Measurements from ENCODE around the gene SFXN3.
"Not testable (repeated sequence)": the region's sequence is repeated elsewhere in the genome, so short reads cannot be mapped to it uniquely, and the experiment has no call there.

The SFXN3 gene

GRCh38 chr10:101016814-101017213 lies 14.2 kb upstream of the SFXN3 start:
- DNase-seq (ENCODE audit: low spot score): no peak

DNA sequence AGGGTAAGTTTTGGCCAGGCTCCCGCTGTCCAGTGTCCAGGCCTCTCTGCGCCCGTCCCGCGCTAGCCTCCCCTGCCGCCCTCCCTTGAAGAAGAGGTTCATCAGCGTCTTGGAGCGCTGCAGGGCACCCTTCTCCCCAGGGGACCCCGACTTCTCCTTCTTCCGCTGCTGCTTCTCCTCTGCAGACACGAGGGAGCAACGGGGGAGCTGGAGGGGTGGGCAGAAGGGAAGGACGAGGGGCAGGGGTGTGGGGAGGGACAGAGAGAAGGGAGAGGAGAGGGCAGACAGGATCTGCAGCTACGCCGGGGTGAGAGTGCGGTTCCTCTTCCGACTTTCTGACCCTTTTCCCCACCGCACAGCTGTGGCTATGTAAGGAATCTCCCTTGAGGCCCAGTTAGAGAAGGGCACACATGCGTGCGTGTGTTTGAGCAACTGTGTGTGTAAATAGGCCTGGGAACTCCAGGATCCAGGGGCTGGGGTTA lies 12.9 kb upstream of the SFXN3 start:
- DNase-seq (ENCODE audit: low spot score): no peak

- DNase-seq (ENCODE audit: low spot score): peak; percentile 96
These were observed 12.2 kb upstream of the SFXN3 start for GRCh38 chr10:101018600-101019439.

- DNase-seq (ENCODE audit: low spot score): no peak
These were observed 11.7 kb upstream of the SFXN3 start for GRCh38 chr10:101019440-101019703.

DNA sequence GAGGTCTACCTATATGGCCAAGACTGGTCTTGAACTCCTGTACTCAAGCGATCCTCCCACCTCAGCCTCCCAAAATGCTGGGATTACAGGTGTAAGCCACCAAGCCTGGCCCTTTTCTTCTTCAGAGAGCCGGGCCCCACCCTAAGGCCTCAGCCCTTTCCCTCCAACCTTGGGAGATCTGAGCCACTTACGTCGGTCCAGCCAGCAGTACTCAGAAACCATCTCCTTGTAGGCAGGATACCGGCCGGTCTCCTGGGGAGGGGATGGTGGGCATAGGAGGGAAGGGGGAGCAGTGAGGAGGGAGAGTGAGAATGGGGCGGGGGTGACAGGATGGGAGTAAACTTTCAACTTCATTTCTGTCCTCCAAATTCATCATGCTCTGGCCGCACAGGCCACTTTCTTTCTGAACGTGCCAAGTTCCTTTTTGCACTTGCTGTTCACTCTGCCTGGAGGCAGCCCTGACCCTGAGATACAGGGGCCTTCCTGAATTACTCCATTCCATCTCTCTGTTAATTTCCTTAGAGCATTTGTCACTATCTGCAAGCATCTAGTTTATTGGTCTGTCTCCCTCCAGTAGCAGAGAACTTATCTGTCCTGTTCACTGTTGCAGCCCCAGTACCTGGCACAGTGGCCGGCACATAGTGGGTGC lies 10.5 kb upstream of the SFXN3 start:
- no peak for DNase-seq (ENCODE audit: low spot score)

DNA sequence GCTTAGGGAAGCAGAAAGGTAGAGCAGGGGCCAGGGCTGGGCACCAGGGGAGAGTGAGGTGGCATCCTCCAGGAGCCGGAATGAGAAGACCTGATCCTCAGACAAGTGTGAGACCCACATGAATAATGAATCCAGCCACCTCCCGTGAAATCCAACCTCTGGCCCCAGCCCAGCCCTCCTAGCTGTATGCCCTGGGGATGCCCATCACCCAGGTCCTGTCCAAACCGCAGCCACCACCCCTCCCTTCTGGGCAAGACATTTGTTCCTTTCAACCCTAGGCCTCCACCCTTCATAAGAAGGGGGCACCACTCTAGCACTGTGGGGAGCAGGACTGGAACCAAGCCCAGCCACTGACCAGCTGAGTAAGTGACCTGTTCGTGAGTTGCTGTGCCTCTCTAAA lies 9.8 kb upstream of the SFXN3 start:
- DNase-seq (ENCODE audit: low spot score): no peak

DNA sequence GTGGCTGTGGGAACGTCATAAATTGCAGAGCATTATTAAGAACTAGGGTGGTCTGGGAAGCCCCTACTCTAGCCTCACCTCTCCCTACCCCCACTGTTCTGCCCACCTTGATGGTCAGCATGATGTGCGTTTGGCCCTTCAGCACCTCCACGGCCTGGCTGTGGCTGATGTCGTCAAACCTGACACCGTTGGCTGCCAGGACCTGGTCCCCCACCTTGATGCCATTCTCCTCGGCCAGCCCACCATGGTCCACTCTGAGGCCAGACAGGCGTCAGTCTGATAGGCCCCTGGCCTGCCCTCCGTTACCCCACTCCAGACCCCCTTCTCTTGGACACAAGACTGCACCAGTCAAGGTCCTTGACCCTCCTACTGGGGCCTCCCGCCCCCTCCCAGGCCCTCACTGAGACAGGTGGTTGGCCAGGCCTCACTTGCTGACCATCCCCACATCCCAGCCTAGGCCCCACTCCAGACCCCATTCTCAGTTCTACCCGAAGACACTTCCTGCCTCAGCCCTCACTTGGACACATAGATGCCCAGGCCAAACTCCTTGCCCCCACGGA lies 9.3 kb upstream of the SFXN3 start:
- no peak for DNase-seq (ENCODE audit: low spot score)

DNA sequence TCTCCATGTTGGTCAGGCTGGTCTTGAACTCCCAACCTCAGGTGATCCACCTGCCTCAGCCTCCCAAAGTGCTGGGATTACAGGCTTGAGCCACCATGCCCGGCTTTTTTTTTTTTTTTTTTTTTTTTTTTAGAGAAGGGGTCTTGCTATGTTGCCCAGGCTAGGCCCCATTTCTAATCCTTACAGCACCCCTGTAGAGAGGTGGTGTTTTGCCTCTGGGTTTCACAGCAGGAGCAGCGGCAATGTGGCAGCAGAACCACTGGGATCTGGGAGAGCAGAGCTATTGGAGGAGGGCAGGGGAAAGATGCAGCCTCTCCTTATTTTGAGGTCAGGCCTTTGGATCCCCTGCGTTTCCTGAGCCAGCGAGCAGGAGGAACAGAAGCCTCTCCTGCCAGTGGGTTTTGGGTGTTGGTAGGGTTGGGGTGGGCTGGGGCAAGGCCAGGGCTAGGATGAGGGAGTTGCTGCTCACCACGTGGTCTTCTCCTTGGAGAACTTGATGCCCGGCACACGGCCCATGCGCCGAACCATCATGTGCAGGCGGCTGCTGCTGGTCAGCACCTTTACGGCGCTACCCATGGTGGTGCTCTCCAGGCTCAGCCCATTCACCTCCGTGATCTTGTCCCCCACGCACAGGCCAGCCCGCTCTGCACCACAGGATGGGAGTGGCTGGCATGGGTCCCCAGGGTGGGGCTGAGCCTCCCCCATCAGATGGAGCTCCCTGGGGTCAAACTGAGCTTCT lies 7.9 kb upstream of the SFXN3 start:
- DNase-seq (ENCODE audit: low spot score): no peak

GRCh38 chr10:101027106-101027720 lies 3.8 kb upstream of the SFXN3 start:
- no peak for DNase-seq (ENCODE audit: low spot score)

DNA sequence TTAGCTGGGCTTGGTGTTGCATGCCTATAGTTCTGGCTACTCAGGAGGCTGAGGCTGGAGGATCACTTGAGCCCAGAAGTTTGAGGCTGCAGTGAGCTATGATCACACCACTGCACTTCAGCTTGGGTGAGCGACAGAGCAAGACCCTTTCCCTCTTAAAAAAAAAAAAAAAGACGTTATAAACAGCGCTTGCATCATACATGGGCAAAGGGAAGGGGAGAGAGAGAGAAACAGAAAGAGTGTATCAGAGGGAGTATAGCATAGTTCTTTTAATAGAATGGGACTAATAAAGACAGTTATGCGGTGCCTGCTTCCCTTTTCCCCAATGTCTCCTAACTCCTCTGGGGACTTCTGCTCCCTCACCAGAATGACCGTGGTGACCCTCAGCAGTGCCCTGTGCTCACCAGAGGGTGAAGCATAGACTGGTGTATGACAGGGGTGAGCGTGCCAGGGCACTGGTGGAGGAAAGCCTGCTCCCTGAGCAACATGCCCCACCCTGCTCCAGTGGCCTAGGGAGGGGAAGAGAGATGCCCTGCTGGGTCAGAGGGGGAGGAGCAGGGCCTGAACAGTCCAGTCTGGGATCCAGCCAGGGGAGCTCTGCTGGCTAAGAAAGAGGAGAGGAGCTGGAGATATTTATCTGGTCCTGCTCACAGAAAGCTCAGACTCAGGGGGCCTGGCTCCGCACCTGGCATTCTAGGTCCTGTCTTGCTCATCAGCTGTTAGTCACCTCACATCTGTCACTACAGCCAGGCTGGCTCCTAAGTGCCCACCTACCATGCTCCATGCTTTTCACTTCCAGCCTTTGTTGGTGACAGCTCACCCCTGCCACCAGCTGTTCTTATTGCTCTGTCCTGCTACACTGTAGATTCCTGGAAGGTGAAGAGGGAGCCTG lies 2.3 kb upstream of the SFXN3 start:
- DNase-seq (ENCODE audit: low spot score): no peak

GRCh38 chr10:101029520-101030295 lies 1.3 kb upstream of the SFXN3 start:
- DNase-seq (ENCODE audit: low spot score): no peak

DNA sequence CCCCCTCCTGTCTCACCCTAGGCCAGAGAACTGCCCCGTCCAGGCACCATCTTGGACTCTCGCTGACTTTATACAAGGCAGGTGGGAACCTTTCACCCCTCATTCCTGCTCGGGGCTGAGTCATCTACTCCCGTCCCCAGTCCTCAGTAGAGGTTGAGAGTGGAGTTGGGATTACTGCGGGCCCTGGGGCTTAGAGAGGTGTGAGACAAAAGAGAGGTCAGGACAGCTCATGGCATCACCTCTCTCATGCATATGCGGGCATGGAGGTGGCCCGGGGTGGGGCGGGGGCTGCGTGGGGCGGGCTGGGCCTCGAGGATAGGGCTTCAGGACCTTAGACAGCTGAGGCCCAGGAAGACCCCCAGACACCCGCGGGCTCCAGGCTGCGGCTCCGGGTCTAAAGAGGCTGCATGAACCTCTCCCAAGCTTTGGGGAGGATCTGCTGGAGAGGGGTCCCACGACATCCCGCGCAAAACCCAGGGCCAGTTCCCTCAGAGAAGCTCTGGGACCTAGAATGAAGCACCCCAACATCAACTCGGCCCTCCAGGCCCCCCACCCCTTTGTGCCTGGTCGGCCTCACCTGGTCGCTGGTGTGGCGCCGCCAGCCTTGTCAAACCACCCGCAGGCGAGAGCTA lies 422 bp upstream of the SFXN3 start:
- DNase-seq (ENCODE audit: low spot score): no peak

DNA sequence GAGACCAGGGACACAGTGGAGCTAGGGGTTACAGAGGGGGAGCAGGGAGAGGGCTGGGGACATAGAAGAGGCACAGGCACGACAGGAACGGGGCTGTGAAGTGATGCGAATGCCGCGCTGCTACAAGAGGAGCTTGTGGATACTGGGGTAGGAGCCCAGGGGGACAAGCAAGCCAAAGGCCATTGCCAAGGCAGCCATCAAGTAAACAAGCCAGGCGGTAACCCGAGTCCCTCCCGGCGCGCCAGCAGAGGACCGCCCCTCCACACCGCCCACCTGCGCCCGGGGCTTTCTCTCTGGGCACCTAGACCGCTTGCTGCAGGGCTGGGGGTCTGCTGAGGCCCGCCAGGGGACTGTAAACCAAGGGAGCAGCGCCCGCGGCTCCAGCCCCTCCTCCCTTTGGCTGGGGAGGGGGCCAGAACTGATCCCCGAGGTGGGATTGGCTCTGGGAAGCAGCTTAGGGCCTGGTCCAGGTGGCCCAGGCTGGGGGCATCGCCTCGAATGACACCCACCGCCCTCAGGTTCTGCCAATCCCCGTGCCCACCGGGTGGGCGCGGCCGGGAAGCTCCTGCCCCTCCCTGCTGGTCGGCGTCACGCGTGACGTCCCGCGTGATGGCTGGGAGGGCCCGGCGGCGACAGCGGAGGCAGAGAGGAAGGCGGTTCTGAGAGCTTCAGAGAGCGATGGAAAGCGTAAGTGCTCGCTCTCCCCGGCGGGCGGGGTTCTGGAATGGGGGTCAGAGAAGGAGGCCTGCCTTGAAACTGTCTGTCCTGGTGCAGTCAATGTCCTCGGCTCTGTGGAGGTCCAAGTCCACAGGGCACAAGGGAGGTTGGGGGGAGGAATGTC lies 982 bp downstream of the SFXN3 start:
- no peak for DNase-seq (ENCODE audit: low spot score)

GRCh38 chr10:101032637-101033224 lies 1.7 kb downstream of the SFXN3 start:
- DNase-seq (ENCODE audit: low spot score): peak; percentile 90

- DNase-seq (ENCODE audit: low spot score): no peak
These were observed 2.2 kb downstream of the SFXN3 start for GRCh38 chr10:101033276-101033675.

GRCh38 chr10:101034404-101034803 lies 3.4 kb downstream of the SFXN3 start:
- DNase-seq (ENCODE audit: low spot score): not testable (repeated sequence)

DNA sequence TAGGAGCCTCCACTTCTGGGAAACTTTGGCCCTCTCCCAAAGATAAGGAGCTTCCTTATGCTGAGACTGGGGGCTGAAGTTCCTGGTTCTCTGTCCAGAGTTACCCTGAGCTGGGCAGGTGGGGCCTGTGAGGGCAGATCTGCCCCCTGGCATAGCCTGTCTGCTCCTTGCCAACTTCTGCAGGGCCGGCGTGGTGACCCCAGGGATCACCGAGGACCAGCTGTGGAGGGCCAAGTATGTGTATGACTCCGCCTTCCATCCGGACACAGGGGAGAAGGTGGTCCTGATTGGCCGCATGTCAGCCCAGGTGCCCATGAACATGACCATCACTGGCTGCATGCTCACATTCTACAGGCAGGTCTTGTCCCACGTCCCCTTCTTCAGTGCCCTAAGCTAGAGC lies 4.3 kb downstream of the SFXN3 start:
- no peak for DNase-seq (ENCODE audit: low spot score)

GRCh38 chr10:101035916-101036702 lies 5.1 kb downstream of the SFXN3 start:
- no peak for DNase-seq (ENCODE audit: low spot score)

All from hepatic stellate cell (primary cell).